ENCODE results near the gene TLE4. TPM values are rescaled to one million over a fixed set of nuclear protein-coding genes. Genes with fewer than 3 reads are reported as not detected.
A peak's percentile ranks its signal among the peaks of the same experiment; 100 is the strongest.
"Not testable (repeated sequence)": the region's sequence is repeated elsewhere in the genome, so short reads cannot be mapped to it uniquely, and the experiment has no call there.

TLE4 gene
- total RNA-seq (2014; rRNA removed; shearing (Covaris generic)), result 29.1 and 50.7 TPM in 2 replicates

GRCh38 chr9:79571309-79572031 lies at the start of gene TLE4:
Gene TLE4 (plus strand): TSS chr9:79571965. CDS start chr9:79572791, 826 bp downstream.
- DNase-seq (ENCODE audit: low read depth), result peak; percentile 100

- no peak for DNase-seq (ENCODE audit: low read depth)
Observed at GRCh38 chr9:79522793-79523192, 49.0 kb upstream of the TLE4 start.

GRCh38 chr9:79524266-79524665 lies 47.5 kb upstream of the TLE4 start:
- DNase-seq (ENCODE audit: low read depth), result no peak

- no peak for DNase-seq (ENCODE audit: low read depth)
Observed at GRCh38 chr9:79526149-79526672, 45.6 kb upstream of the TLE4 start.

GRCh38 chr9:79535534-79535933 lies 36.2 kb upstream of the TLE4 start:
- no peak for DNase-seq (ENCODE audit: low read depth)

GRCh38 chr9:79537838-79538237 lies 33.9 kb upstream of the TLE4 start:
- DNase-seq (ENCODE audit: low read depth), result no peak

GRCh38 chr9:79542735-79543620 lies 28.8 kb upstream of the TLE4 start:
- no peak for DNase-seq (ENCODE audit: low read depth)

GRCh38 chr9:79544375-79544774 lies 27.4 kb upstream of the TLE4 start:
- DNase-seq (ENCODE audit: low read depth), result not testable (repeated sequence)

- DNase-seq (ENCODE audit: low read depth), result no peak
Observed at GRCh38 chr9:79551586-79551985, 20.2 kb upstream of the TLE4 start.

- no peak for DNase-seq (ENCODE audit: low read depth)
Observed at GRCh38 chr9:79551994-79552393, 19.8 kb upstream of the TLE4 start.

- DNase-seq (ENCODE audit: low read depth), result no peak
Observed at GRCh38 chr9:79555474-79556089, 16.2 kb upstream of the TLE4 start.

- DNase-seq (ENCODE audit: low read depth), result no peak
Observed at GRCh38 chr9:79559495-79560181, 12.1 kb upstream of the TLE4 start.

- DNase-seq (ENCODE audit: low read depth), result no peak
Observed at GRCh38 chr9:79562749-79563386, 8.9 kb upstream of the TLE4 start.

- no peak for DNase-seq (ENCODE audit: low read depth)
Observed at GRCh38 chr9:79564105-79564504, 7.7 kb upstream of the TLE4 start.

GRCh38 chr9:79565245-79565644 lies 6.5 kb upstream of the TLE4 start:
- peak; percentile 25 for DNase-seq (ENCODE audit: low read depth)

- DNase-seq (ENCODE audit: low read depth), result no peak
Observed at GRCh38 chr9:79567671-79568098, 4.1 kb upstream of the TLE4 start.

- no peak for DNase-seq (ENCODE audit: low read depth)
Observed at GRCh38 chr9:79568337-79569101, 3.2 kb upstream of the TLE4 start.

- DNase-seq (ENCODE audit: low read depth), result no peak
Observed at GRCh38 chr9:79569814-79570447, 1.8 kb upstream of the TLE4 start.

GRCh38 chr9:79570448-79571308 lies 1.1 kb upstream of the TLE4 start:
- peak; percentile 73 for DNase-seq (ENCODE audit: low read depth)
